Heart right ventricle (tissue), 16 donors: ENCODE measurements around the gene CANT1. TPM values are rescaled to one million over a fixed set of nuclear protein-coding genes. Genes with fewer than 3 reads are reported as not detected.

ENCODE experiments used
- ATAC-seq, 8 donors: fragments of 200-7000 bp; cut with Tn5 transposase; one replicate each; pipeline ENCODE4 v1.9.1; 2020; ENCODE audit warnings: mild to moderate bottlenecking in 8 of 8, moderate library complexity in 8 of 8, moderate number of reproducible peaks in 1 of 8
- DNase-seq, 2 donors: peaks; one replicate each; pipeline ENCODE4 v3.0.0-alpha.2; 2020
- H3K27ac ChIP-seq, 10 donors: fragments of 200-600 bp; sonication (generic) in 2 of 10; one replicate each; pipeline versions ENCODE4 v1.5.0 to v1.8.0; 2020 to 2022; ENCODE audit warnings: mild to moderate bottlenecking in 3 of 10
- H3K27me3 ChIP-seq, 7 donors: fragments of 200-600 bp; one replicate each; pipeline ENCODE4 v1.8.0; 2021 to 2022; ENCODE audit warnings: mild to moderate bottlenecking in 2 of 7
- H3K36me3 ChIP-seq, 9 donors: fragments of 200-600 bp; sonication (generic) in 1 of 9; one replicate each; pipeline versions ENCODE4 v1.5.0 to v1.8.0; 2020 to 2022; ENCODE audit warnings: mild to moderate bottlenecking in 2 of 9
- H3K4me1 ChIP-seq, 9 donors: fragments of 200-600 bp; sonication (generic) in 1 of 9; one replicate each; pipeline versions ENCODE4 v1.5.0 to v1.8.0; 2020 to 2022; ENCODE audit warnings: mild to moderate bottlenecking in 4 of 9
- H3K4me3 ChIP-seq, 10 donors: fragments of 200-600 bp; sonication (generic) in 2 of 10; one replicate each; pipeline versions ENCODE4 v1.5.0 to v1.8.0; 2020 to 2022; ENCODE audit warnings: mild to moderate bottlenecking in 7 of 10, moderate library complexity in 2 of 10
- H3K9me3 ChIP-seq, 11 donors: fragments of 200-600 bp in 10 of 11; sonication (generic) in 2 of 11; one replicate each; pipeline versions ENCODE4 v1.5.0 to v1.8.0; 2013 to 2022; ENCODE audit warnings: mild to moderate bottlenecking in 2 of 11, control low read depth in 1 of 11, moderate library complexity in 1 of 11
- WGBS, 2 donors: extraction: QIAGEN DNeasy Blood & Tissue Kit; methylation state at CpG; one replicate each; pipeline ENCODE4 v1.1.7; 2013; ENCODE audit warnings: inconsistent platforms in 1 of 2; 5-methylcytosine and 5-hydroxymethylcytosine counted together
- intact Hi-C, 10 donors: fragments of 100-400 bp; cut with DNase I; formaldehyde crosslinking; loops; one replicate each; pipeline versions ENCODE4 v1.11.1 to v1.14.2; 2022
- polyA plus RNA-seq, 2 donors: library from polyadenylated mRNA; stranded (reverse); fragments of 200-250 nt; gene quantifications; one replicate each; pipeline ENCODE4 v1.2.3, GENCODE V29; 2013
- total RNA-seq, 10 donors: library from RNA; stranded (reverse); fragmentation: NEBNext Ultra II Directional in 3 of 10; extraction: Animal tissue kit (Norgen Biotek cat#: 25700) in 3 of 10; gene quantifications; one replicate each; pipeline versions ENCODE4 v1.2.1 to v1.2.4, GENCODE V29; 2021 to 2023
- TF ChIP-seq, protein P1 (sequence below), 9 donors: fragments of 200-600 bp; sonication (generic) in 2 of 9; IDR thresholded peaks; one replicate each; pipeline versions ENCODE4 v1.5.0 to v1.8.0; 2021 to 2022; ENCODE audit warnings: antibody characterized with exemption in 9 of 9, mild to moderate bottlenecking in 5 of 9, moderate library complexity in 1 of 9
- donor health status: Arrhythmogenic right ventricular cardiomyopathy.
- donor health status: ischemic (EF 13 %, LVEDD 7.1; RV severe dilation, severe dysfunction).
- donor health status: healthy with polysubstance abuse.
- donor health status: DM: no; HTN: yes; CAD: no.
- donor health status: DM: no; HTN: no; CAD: no.
- donor health status: ischemic (EF 25% LVEDD 6.9; RV normal size, moderate dysfunction).
- donor health status: ischemic (EF 25% LVEDD 5.7; RV mildly dilated, moderate dysfunction).
- donor health status: healthy.
- donor health status: DM: yes; HTN: yes; CAD: no.
- donor health status: Ischemic cardiomyopathy.
- donor health status: ischemic (EF 35%, LVEDD 5.7; RV mildly dilated, moderate dysfunction).
- donor health status: nonischemic (EF 11% LVEDD 7.7; RV severe dilation, severe dysfunction).
- donor health status: DM: yes; HTN: yes; CAD: no.
- donor health status: PGD.
- donor health status: ischemic (EF 29% LVEDD 5.4; RV normal size, mild dysfunction).
- donor health status: nonischemic (EF 23%, LVEDD 6.1; RV moderate dilation, normal function).

The CANT1 gene
- total and polyA plus RNA-seq, 12 donors, result 4.1 to 33.4 (median 23.8) TPM

GRCh38 chr17:79046197-79046915, 36.8 kb upstream of the CANT1 start:
- DNase-seq (peak; percentile 66 to 73), ATAC-seq (peak; percentile 21 to 84 (median 77))
- peak overlapping the region; percentile 1 to 84 (median 65) for H3K27ac ChIP-seq
- WGBS, 2 donors, result 39 to 42% methylated on average over 25 of the region's 25 CpGs
- peaks cover 15 to 48% (median 32%) of the 10 kb centered on the region in 9 donors for H3K4me1 ChIP-seq
- no peaks in the 10 kb centered on the region for H3K9me3 ChIP-seq
- H3K4me3 ChIP-seq, result peak overlapping the region in 5 of 10 donors; percentile 11 to 22 (median 19)
- intact Hi-C loops, result loop anchor here in 8 of 10 donors (2.0 to 10.0 kb wide), 6 partner anchors 28 to 348 kb away; partner anchors contain the start of gene ENGASE (in 1 of the 8)
- TF ChIP-seq, protein P1, sequence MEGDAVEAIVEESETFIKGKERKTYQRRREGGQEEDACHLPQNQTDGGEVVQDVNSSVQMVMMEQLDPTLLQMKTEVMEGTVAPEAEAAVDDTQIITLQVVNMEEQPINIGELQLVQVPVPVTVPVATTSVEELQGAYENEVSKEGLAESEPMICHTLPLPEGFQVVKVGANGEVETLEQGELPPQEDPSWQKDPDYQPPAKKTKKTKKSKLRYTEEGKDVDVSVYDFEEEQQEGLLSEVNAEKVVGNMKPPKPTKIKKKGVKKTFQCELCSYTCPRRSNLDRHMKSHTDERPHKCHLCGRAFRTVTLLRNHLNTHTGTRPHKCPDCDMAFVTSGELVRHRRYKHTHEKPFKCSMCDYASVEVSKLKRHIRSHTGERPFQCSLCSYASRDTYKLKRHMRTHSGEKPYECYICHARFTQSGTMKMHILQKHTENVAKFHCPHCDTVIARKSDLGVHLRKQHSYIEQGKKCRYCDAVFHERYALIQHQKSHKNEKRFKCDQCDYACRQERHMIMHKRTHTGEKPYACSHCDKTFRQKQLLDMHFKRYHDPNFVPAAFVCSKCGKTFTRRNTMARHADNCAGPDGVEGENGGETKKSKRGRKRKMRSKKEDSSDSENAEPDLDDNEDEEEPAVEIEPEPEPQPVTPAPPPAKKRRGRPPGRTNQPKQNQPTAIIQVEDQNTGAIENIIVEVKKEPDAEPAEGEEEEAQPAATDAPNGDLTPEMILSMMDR (IDR thresholded peaks at IDR 0.05), result peak in 1 of 9 donors; percentile 1
- H3K27me3 ChIP-seq, result no peaks in the 10 kb centered on the region
- H3K36me3 ChIP-seq, result peaks cover 0 to 32% (median 5%) of the 10 kb centered on the region in 9 donors

GRCh38 chr17:79045842-79046196, 36.3 kb upstream of the CANT1 start:
- TF ChIP-seq, protein P1 (IDR thresholded peaks at IDR 0.05), result peak; percentile 93 to 98 (median 96)
- peaks cover 0 to 32% (median 5%) of the 10 kb centered on the region in 9 donors for H3K36me3 ChIP-seq
- peaks cover 15 to 48% (median 32%) of the 10 kb centered on the region in 9 donors for H3K4me1 ChIP-seq
- ATAC-seq (peak; percentile 27 to 86 (median 69)), DNase-seq (peak; percentile 72 to 80)
- WGBS, 2 donors, result 2% methylated on average over 11 of the region's 11 CpGs
- H3K27ac ChIP-seq, result peak overlapping the region in 9 of 10 donors; percentile 33 to 84 (median 69)
- H3K4me3 ChIP-seq, result peak overlapping the region in 3 of 10 donors; percentile 16 to 22 (median 20)
- no peaks in the 10 kb centered on the region for H3K27me3 ChIP-seq
- no peaks in the 10 kb centered on the region for H3K9me3 ChIP-seq
- intact Hi-C loops, result loop anchor here in 8 of 10 donors (2.0 to 10.0 kb wide), 6 partner anchors 29 to 349 kb away; partner anchors contain the start of gene ENGASE (in 1 of the 8)

DNA sequence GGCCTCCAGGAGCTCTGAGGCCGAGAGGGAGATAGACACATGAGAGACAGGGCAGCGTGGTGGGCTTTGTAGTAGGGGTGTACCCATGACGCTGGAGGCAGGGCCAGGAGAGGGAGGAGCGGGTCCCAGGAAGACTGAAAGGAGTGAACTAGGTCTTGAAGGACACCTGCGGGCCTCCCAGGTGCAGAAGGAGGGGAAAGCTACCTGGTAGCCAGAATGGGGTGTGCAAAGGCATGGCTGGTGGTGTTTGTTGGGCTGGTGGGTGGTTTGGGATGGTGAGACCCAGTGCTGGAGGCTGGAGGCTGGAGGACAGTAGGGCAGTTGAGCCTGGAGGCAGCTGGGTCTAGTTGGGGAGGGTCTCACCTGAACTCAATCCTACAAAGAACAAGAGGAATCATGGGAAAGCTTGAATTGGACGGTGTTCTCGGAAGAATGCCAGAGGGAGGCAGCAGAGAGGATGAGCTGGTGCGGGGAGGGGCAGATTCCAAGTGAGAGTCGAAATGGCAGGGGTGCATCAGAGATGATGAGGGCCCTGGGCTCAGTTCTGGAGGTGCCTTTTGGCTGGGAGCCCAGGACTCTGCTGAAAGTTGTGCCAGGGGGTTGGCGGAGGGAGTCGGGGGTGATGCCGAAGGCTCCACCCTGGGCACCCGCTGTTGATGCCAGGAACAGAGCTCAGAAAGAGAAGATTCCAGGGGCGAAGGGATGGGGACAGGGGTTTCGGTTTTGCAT, 35.6 kb upstream of the CANT1 start:
- intact Hi-C loops, result loop anchor here in 7 of 10 donors (5.0 to 10.0 kb wide), 4 partner anchors 37 to 350 kb away; no protein-coding TSS in a partner anchor
- 82 to 87% methylated on average over 15 of the region's 15 CpGs for WGBS, 2 donors
- Histone ChIP-seq H3K27ac (no peak overlapping the region), H3K27me3 (no peaks in the 10 kb centered on the region), H3K4me1 (peaks cover 15 to 48% (median 32%) of the 10 kb centered on the region in 9 donors), H3K9me3 (no peaks in the 10 kb centered on the region), H3K4me3 (no peak overlapping the region), H3K36me3 (peaks cover 0 to 27% (median 5%) of the 10 kb centered on the region in 9 donors)
- TF ChIP-seq, protein P1 (IDR thresholded peaks at IDR 0.05), result no peak
- ATAC-seq (no peak), DNase-seq (no peak)

GRCh38 chr17:79044462-79044861, 34.9 kb upstream of the CANT1 start:
- H3K36me3 ChIP-seq, result peaks cover 0 to 24% (median 5%) of the 10 kb centered on the region in 9 donors
- H3K4me1 ChIP-seq, result peaks cover 15 to 48% (median 32%) of the 10 kb centered on the region in 9 donors
- H3K4me3 ChIP-seq, result no peak overlapping the region
- H3K27ac ChIP-seq, result no peak overlapping the region
- no peak for ATAC-seq
- H3K9me3 ChIP-seq, result no peaks in the 10 kb centered on the region
- intact Hi-C loops, result loop anchor here in 4 of 10 donors (10.0 kb wide), 2 partner anchors 50 to 350 kb away; no protein-coding TSS in a partner anchor
- H3K27me3 ChIP-seq, result no peaks in the 10 kb centered on the region
- no peak for DNase-seq
- TF ChIP-seq, protein P1 (IDR thresholded peaks at IDR 0.05), result no peak
- WGBS, 2 donors, result 90 to 92% methylated on average over 11 of the region's 11 CpGs
